NCI-H1092 (cell line): ENCODE measurements around the gene MAD1L1.

Experiments used
- DNase-seq: peaks from one replicate; lab custom pipeline; 2025; lab: John Stamatoyannopoulos, UW

Gene MAD1L1

DNA sequence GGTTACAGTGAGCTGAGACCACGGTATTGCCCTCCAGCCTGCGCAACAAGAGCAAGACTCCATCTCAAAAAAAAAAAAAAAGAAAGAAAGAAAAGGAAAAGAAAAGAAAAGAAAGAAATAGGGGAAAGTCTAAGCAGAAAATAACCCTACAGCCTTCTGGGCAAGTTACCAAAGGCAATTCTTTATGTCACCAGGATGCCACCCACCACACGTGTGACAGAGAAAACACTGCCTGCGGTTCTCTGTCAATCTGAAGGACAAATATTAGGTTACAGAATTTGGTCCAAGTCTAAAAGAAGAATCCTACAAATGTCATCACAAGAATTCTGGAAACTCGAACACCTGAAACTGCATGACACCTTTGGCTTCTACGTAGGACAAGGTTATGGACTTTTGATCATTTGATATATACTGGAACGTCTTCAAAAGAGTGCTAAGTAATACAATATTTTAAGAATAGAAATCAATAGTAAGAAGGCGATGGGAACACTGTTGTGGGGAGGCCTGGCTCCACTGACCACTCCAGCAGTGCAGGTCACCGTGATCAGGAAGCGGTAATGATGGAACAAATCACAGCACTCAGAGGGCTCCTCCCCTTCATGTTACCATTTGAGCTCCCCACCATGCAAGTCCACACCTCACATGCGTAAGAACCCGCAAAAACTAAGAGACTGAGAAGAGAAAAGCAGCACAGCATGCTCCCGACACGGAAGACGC lies 75.8 kb downstream of the MAD1L1 start:
- no peak for DNase-seq

DNA sequence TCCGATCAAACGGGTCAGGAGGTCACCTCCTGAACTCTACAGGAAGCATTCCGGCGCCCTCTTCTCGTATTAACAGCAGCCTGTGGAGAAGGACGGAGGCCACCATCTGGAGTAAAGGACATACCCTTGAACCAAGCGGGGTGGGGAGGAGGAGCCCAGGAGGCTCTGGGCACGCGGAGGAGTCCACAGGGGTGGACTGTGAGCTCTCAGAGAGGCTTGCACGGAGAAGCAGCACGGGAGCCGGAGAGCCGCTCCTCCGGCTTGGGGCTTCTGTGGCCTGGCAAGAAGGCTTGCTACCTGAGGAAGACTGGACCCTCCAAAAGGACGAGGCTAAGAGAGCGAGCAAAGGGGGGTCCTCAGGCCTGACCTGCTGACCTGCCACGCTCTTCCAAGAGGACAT lies 77.9 kb downstream of the MAD1L1 start:
- no peak for DNase-seq

DNA sequence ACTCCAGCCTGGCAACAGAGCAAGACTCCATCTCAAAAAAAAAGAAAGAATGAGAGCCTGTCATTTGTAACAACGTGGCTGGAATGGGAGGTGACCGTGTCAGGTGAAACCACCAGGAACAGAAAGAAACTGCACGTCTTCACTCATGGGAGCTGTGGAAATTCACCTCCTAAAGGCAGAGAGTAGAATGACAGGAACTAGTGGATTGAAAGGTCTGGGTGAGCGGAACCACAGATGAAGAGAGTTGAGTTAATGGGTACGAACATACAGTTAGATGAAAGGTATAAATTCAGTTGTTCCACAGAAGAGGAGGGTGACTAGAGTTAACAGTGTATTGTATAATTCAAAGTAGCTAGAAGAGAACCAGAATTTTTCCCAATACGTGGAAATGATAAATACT lies 78.6 kb downstream of the MAD1L1 start:
- DNase-seq = no peak

DNA sequence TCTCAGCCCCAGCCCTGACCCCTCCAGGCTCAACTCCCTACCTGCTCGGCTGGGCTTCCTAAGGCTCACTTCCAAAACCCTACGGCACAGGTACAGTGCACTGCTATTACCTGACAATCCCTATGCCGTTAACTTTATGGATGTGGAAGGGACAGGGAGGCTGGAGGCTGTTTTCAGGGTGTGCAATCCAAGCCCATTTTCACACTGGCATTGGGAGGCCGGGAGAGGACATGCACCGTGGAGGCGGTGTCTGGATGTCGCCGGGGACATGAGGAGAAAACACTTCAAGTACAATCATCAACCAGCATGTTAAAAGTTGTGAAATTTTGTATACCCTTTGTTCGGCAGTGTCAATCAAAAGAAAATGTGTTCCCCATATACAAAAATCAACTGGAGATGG lies 80.1 kb downstream of the MAD1L1 start:
- DNase-seq = no peak

DNA sequence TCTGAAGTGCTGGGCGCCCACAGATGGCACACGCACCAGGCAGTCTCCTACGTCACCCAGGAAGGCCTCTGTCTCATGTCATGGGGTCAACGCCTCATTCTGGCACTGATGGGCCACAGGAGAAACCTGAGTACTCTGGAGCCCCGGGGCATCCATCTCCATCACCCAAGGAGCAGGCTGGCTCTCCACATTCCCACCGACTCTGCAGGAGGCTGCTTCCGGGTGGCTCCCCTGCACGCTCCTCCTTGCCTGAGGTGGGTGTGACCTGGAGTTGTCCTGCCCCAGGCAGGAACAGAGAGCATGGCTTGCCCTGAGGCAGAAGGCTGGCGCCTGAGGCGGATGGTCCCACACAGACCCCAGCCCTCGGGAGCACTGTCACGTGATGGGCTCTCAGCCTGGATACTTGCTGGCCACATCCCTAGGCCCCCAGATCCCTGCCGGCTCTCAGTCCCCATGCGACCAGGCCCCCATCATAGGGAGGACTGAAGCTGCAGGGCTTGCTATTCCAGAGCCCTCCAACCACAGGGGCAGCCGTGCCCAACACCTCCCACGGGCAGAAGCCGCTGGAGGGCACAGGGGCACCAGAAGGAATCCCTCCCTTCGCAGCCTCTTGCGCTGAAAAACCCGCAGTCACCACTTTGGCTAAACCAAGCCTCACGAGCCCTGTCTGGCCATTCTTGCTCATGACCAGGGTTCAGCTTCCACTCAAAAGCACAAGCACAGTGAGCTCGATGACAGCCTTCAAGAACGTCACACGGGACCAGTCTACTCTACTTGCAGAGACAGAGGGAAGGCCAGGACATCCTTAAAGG lies 80.7 kb downstream of the MAD1L1 start:
- no peak for DNase-seq

DNA sequence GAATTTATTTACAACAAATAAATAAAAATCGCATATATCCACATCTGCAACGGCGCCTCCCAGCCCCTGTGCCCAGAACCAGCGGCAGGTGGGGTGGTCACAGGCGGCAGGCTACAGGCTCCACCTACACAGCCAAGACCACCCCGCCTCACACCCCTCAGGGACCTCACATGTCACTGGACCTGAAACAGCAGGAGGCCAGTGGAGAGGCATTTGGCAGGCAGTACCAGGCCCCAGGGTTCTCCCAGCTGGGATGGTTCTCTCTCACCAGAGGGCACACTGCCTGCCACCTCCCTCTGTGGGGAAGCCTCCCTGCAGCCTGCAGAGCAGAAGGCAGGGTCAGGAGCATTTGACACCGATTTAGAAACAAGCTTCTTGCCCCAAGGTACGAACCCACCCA lies 81.5 kb downstream of the MAD1L1 start:
- DNase-seq = no peak

DNA sequence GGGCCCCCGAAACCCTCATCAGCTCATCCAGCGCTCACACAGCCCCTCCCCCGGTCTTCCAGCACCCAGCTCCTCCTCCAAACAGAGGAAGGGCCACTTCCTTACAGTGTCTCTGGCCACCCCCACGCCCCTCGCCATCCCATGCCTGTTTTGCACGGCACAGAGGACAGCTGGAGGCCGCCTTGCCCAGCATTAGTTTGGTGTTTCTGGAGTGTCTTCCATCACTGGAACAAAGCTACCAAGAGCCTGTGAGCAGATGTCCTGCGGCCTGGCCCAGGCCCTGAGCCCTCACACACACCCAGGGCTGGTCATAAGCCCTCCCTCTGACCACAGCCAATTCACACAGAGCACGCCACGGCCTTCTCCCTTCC lies 82.3 kb downstream of the MAD1L1 start:
- no peak for DNase-seq

DNA sequence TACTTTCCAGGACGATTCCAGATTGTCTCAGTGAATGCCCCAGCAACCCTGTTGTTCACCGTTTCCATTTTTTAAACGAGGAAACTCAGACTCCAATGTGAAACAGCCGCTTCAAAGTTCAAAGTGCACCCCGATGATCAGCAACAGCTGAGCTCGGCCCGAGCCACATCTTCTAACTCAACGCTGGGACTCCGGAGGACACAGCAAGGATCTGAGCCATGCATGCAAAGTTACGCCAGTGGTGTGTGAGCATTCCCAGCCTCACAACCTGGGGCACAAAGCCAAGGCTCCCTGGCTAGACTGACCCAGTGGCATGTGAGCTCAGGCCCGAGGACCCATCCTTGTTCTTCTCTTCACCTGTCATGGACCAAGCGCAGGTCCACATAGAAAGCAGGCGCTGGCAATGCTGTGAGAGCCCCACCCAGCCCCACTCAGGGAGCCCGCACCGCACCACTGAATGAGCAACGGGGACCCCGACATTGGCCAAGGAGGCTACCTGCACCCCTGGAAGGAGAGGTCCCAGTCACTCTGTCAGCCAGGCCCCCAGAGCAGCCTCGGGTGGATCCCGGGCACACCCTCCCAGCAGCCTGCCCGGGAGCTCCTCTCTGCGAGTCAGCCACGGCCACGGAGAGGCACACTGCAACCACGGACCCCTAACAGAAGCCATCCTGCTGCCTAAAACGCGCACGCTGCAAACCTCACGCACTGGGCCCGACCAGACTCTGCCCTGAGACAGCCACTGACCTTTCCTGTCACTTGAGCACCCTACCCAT lies 82.9 kb downstream of the MAD1L1 start:
- DNase-seq = no peak

DNA sequence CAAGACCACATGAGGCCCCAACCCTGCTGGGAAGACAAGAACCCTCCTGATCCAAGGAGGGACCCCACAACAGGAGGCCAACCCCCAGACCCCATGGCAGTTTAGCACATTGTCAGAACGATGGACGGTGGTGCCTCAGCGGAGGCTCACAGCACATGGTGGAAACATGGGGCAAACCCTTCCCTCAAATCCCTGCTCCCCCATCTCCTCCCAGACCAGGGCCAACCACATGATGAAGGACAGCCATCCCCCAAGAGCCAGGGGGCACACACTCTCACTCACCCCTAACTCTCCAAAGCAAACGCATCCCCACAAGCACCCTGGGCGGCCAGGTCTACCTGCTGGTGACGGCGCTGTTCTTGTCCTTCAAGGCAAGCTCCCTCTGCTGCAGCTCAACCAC lies 83.9 kb downstream of the MAD1L1 start:
- no peak for DNase-seq

DNA sequence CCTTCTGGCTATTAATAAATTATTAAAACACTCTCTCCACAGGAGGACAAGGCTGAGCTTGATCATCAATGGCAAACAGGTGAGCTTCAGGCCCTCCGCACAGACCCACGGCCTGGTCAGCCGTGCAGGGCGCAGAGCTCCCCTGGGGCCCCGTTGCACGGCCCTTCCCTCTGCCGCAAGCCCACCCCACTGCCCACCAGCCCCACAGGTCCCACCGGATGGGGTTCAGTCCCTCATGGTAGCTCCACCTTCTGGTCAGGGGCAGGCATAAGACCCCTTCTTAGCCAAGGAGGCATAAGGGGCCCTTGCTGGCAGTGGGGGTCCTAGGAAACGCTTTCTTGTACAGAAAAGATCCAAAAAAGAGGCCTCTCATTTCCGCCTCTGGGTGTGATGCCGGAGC lies 84.6 kb downstream of the MAD1L1 start:
- DNase-seq = no peak

DNA sequence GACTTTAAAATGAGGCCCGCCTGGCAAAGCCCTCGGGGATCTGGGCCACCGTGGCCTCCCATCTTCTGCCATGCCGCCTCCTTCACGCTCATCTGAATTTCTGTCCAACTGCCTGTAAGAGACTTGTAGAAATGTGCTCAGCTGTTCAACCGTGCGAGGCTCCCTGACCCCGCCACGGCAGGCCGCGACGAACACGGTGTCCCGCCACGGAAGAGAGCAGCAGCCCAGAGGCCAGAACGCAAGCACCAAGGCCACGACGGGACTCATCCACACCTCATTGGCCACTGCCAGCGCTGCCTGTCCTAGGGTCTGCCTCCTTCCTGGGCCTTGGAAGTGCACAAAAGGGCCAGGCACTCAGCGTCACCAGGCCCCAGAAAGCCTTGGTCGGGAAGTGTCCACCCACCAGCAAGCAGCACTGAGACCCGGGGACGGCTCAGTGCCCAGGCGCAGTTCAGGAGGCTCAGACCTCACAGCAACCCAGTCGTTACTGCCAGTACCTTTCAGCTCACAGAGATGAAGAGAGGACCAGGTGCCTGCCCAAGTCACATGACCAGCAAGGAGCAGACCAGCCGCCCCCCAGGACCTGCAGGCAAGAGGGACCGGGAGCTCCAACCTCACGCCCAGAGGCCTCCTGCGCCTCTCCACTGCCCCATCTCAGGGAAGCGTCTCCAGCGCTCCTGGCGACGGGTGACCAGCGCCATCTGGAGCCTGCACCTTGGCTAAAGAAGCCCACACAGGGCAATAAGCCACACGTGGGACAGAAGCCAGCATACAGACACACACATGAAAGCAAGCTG lies 85.9 kb downstream of the MAD1L1 start:
- no peak for DNase-seq

DNA sequence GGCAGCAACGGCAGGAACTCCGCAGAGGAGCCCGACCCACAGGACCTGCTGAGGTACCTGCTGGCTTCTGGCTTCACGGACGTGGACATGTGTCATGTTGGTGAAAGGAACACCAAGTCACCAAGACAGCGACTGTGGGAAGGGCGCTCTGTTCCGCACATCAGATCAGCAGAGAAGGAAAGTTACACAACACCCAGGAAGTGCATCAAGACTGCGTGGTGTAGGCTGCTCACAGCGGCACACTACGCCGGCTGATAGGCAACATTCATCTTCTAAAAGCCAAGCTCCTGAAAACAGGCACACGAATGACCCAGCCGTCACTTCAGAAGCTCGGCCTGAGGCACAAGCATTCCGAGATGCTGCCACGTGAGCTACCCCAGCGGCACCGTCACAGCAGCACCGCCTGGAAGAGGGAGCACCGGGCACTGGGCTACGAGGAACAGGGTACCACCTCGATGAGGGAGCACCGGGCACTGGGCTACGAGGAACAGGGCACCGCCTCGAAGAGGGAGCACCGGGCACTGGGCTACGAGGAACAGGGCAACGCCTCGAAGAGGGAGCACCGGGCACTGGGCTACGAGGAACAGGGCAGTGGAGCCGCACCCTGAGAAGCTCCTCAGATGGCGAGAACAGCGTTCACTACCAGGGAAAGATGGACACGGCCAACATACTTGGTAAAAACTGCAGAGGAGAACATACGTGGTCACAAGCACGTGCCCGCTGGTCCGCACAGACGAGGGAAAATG lies 86.7 kb downstream of the MAD1L1 start:
- DNase-seq = no peak

DNA sequence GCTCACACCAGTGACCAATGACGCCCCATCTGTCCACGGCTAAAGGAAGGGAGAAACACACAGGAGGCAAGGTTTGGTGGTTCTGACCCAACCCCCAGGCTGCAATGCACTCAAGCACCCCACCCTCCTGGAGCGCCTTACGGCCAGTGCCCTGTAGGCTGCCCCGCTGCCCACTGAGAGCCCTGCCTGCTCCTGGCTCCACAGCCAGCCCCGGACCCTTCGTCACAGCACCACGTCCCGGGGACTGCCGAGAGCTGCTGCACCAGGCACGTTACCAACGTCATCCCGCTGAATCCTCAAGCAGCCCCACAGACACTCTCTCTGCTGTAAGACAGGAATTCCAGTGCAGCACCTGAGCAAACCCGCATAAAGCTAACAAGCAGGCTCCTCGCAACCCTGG lies 87.8 kb downstream of the MAD1L1 start:
- DNase-seq = no peak

DNA sequence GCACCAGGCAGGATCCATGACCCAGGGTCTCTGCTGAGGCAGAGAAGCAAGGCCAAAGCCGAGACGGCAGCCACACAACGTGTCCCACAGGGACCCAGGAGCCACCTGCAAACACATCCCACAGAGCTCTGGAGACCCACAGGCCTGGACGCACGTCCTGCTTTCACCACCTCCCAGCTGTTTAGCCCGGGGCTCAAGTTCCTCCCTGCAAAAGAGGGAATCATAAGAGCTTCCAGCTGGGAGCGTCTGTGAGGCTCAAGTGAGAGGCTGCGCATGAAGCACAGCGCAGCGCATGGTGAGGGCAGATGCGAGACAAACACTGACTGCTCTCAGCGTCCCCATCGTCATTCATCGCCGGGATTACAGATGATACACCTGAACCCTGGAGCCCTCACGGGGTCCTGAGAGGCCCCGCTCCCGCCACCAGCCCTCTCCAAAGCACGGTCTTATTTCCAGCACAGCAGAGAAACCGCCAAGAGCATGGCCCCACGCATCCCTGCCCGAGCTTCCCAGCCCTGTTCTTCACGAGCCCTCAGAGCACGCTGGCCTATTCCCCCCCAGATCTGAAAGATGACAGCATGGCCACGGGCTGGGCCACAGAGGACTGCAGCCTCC lies 88.7 kb downstream of the MAD1L1 start:
- DNase-seq = no peak

DNA sequence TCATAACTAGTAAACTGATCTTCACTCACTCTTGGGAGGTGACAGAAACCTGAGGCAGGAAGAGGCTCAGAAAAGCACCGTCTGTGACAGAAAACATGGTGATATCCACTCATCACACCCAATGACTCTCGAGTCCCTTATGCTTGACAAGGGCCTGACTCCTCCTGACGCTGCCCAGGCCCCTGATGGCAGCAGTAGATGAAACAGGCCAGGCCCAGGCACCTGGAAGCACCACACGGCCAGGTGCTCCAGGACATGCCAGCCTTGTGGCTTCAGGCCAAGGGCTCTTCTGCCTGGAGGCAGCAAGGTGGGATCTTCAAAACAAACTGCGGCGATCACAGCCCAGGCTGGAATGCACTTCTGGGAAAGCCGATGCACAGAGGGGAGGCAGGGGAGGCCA lies 89.3 kb downstream of the MAD1L1 start:
- no peak for DNase-seq

DNA sequence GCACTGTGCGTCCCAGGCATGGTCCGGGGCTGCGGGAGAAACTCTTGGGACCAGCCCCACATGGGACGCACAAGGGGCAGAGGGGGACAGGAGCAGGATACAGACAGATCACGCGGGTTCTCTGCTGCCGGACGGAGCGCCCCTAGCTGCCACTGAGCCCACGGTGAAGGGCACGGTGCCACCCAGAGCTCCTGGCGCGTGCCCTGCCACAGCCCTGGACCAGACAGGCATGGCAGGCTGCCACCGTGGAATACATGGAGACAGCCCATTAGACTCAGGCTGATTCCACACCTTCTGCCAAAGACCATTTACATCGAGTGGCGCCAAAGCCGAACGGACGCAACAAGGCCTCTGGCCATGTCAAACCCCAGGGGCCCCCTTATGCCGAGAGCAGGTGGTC lies 90.4 kb downstream of the MAD1L1 start:
- DNase-seq = no peak

DNA sequence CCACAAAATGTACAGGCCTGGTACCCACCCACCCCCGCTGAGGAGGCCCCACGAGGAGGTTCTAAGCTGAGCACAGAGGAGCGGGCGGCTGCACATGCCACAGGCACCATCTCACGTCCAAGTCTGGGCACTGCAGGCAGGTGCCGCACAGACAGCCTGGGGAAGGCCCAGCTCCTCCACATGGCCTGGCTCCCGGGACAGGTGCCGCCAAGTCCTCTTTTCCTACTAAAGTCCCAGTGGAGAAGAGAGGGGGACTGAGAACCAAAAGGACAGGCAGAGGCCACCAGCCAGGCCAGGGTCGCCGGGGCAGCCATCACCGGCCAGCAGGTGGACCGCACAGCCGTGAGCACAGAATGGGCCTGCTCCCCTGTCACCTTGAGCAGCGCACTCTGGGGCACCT lies 91.1 kb downstream of the MAD1L1 start:
- no peak for DNase-seq

DNA sequence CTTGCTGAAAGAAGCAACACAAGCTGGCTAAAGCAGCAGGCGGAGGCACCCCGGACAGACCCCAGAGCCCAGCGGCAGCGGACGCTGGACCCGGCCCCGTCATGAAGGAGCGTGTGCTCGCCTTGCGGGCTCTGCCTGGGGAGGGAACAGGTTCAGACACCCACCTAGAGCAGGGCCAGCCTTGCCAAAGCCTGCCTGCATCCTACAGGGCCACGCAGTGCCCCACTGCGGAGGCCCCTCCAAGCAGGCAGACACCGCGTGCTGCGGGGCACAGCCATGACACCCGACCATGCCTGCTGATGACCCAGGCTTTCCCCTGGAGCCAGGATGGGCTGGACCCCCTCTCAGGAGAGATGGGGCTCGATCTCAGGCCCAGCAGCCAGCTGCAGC lies 91.7 kb downstream of the MAD1L1 start:
- DNase-seq = no peak

DNA sequence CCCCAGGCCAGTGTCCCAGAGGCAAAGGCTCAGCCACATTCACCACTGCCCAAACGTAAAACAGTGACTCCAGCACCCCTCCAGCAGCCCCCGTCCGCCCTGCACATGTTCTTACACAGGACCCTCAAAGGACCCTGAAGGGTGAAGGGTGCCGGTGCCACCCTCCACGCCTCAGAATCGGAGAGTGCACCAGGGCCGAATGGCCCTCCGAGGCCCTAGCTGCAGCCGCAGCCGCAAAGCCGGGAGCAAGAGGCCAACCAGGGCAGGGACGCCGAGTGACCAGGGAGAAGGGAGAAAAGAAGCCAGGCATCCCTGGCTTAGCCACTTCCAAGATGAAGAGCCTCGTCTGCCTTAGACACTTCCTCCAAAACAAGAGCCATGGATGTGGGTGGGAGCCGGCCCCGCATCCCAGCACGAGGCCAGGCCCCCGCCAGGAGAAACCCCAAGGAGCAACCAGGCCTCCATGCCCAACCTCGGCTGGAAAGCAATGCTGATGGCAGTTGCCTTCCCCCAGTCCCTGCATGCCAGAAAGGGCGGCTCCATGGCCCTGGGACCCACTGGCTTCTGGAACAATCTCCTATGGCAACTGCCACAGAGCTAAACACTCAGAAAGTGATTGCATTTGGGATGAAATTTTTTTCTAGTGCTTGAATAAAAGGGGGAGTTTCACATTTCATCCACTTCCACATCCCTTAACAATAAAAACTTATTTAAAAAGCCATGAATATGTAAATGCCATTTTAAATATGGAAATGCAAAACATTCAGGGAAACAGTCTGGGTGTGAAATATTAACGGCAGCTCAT lies 92.3 kb downstream of the MAD1L1 start:
- DNase-seq = no peak

DNA sequence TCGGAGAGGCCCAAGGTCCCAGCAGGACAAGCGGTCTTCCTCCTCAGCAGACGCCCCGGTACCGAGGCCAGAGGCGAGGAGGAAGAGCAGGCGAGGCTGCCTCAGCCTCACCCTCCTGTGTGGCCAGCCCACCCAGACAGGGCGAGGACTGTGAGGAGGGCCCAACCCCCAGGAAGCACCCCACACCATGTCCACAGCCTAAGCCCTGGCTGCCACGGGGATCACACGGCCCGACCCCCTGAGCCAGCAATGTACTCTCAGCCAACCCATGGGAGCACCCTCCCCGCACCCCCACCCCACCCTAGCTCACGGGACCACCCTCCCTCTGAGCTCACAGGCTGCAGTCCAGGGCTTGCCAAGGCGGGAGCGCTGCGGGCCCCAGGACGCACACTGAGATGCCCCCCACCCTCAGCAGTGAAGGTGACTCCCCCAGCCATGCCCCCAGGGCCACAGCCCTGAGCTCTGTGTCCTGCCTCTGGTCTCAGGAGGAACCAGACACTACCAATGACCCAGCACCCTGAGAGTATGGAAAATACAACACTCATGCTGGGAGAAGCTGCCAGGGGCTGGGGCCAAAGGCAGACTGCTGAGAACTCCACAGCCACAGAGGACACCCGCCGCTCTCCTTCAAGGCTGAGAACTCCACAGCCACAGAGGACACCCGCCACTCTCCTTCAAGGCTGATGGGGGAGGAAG lies 93.6 kb downstream of the MAD1L1 start:
- DNase-seq = no peak
